Measurements from ENCODE around the gene C11orf65. TPM values are rescaled to one million over a fixed set of nuclear protein-coding genes. Genes with fewer than 3 reads are reported as not detected.

Gene C11orf65, protein sequence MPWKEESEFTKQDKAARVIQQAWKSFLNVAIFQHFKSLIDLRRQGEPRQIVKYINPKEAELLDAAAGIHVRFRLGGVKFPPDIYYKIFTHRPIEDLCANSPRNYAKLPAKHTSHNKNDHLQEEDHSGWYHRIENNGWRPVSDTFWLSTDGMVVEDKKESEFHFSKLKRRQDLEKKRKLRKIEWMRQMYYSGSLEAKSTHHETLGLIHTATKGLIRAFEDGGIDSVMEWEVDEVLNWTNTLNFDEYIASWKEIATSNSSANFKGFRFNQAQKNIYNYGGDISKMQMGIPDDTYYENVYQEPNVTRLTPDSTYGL
- 1.00 TPM for polyA plus RNA-seq (2013, experiment 1 of 2)
- polyA plus RNA-seq (2013, experiment 2 of 2) = 0.71 TPM

DNA sequence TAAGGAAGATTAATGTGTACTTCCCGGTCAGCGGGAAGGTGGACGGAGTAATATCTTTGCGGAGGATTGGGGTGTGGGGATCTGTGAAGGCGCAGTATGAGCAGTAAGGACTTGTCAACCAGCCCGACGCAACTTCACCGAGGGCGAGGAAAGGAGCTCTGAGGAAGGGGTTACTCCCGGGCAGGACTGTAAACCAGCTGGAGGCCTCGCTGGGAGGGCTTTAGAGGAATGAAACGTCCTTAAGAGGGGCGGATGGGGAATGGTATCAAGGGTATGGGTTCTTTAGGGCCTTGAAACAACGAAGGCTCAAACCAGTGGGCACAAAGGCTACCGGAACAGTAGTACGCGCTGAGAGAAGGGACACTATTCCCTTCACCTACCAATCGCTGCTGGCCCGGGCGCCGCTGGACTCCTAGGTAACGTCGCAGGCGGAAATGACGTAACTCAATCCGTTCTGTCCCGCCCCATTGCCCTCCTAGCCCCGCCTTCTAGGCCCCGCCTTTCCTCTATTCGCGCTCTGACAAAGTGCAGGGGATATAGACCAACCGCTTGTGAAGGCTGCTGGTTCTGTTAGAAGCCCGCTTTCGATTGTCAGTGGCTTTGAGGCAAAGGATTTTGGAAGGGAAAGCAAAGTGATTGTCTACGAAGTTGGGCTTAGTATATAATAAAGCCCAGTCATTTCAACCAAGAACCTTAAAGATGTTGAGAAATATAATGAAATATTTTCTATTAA lies at the start of gene C11orf65:
TSS of gene C11orf65 (minus strand) at position 439 of the 733 bp plus-strand sequence. CDS start 5,970 bp downstream, outside the sequence.
- Histone ChIP-seq H3K27ac (ENCODE audit: low read depth, low read length, severe bottlenecking) (peak within 1 kb of the TSS; percentile 98), H3K9me3 (ENCODE audit: control insufficient read depth, low read length) (no peaks in the 10 kb centered on the region), H3K36me3 (ENCODE audit: control insufficient read depth, insufficient read depth, low read length) (no peaks in the 10 kb centered on the region), H3K4me3 (ENCODE audit: extremely low read depth, insufficient read depth, low read length, poor library complexity, severe bottlenecking) (peak within 1 kb of the TSS; percentile 57), H3K4me1 (ENCODE audit: control insufficient read depth, insufficient read depth, low read length, poor library complexity, severe bottlenecking) (no peaks in the 10 kb centered on the region)
- 17 to 20% methylated on average over 23 to 26 of the region's 35 CpGs for WGBS, 2 experiments (ENCODE audit: insufficient coverage in 2 of 2)

DNA sequence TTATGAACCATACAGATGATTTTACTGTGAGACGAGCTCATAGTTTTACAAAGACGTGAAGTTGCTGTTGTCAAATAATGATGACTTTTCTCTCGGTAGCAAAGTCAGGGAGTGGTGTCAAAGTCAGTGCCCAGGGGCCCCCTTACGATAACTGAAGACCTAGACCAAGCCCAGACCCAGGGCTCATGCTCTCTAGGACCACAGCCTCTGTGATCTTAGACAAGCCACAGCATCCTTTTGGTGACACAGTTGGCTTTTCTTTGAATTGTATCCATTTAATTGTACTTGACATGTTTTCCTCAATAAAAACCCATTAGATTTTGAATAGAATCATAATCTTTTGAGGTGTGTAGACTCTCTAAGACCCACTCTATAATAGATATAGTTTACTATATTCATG lies 48.8 kb upstream of the C11orf65 start:
- Histone ChIP-seq H3K4me1 (ENCODE audit: control insufficient read depth, insufficient read depth, low read length, poor library complexity, severe bottlenecking) (no peaks in the 10 kb centered on the region), H3K9me3 (ENCODE audit: control insufficient read depth, low read length) (no peaks in the 10 kb centered on the region), H3K36me3 (ENCODE audit: control insufficient read depth, insufficient read depth, low read length) (no peaks in the 10 kb centered on the region), H3K4me3 (ENCODE audit: extremely low read depth, insufficient read depth, low read length, poor library complexity, severe bottlenecking) (no peak overlapping the region), H3K27ac (ENCODE audit: low read depth, low read length, severe bottlenecking) (no peak overlapping the region)
- 92 to 100% methylated on average over 2 to 4 of the region's 4 CpGs for WGBS, 2 experiments (ENCODE audit: insufficient coverage in 2 of 2)

DNA sequence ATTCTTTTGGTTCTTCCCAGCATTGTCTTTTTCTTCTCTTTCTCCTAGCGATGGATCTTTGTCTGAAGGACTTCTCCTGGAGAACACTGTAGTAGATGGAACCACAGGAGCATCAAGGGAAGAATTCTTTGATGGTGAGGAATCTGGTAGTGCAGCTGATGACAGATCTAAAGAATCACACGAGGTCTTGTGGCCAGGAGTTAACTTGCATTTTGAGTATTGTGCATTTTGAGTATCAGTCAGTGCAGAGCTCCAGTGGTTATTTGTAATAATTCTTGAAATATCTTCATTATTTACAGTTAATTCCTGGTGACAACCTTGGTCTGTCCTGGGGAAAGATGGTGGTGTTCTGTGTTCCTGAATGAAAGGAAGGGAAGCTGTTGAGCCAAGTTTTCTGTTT lies 45.4 kb upstream of the C11orf65 start:
- no peak overlapping the region for H3K27ac ChIP-seq (ENCODE audit: low read depth, low read length, severe bottlenecking)
- H3K4me1 ChIP-seq (ENCODE audit: control insufficient read depth, insufficient read depth, low read length, poor library complexity, severe bottlenecking) = no peaks in the 10 kb centered on the region
- no peaks in the 10 kb centered on the region for H3K36me3 ChIP-seq (ENCODE audit: control insufficient read depth, insufficient read depth, low read length)
- WGBS, 2 experiments (ENCODE audit: insufficient coverage in 2 of 2) = 83% methylated on average over 1 of the region's 2 CpGs; no CpG with 5 or more reads in 1 of the 2 experiments
- no peak overlapping the region for H3K4me3 ChIP-seq (ENCODE audit: extremely low read depth, insufficient read depth, low read length, poor library complexity, severe bottlenecking)
- peaks cover 3% of the 10 kb centered on the region for H3K9me3 ChIP-seq (ENCODE audit: control insufficient read depth, low read length)

DNA sequence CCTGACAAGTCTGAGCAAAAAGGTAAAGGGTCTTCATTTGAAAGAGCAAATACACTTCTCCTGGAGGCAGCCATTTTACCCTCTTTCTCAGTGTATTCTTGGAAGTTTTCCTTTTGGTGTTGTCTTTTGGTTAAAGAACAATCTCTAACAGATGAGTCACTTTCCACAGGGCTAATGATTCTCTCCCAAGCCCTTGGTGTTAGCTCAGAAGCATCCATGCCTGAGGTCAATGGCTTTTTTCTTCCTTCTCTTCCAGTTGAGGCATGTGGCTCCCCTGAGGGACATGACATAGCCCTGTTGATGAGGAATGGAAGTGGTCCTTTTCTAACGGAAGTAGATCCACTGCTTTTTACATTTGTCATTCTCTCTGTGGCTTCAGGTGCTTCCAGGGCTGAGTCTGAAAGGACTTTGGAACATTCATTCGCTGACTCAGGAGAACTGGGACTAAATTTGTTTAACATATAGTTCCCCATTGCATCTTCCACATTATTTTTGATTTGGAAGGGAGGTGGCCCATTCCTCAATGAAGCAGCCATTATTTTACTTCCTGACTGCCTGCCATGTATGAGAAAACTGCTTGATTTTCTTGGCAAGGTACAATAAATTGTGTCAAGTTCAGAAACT lies 44.6 kb upstream of the C11orf65 start:
- H3K36me3 ChIP-seq (ENCODE audit: control insufficient read depth, insufficient read depth, low read length) = no peaks in the 10 kb centered on the region
- no peak overlapping the region for H3K4me3 ChIP-seq (ENCODE audit: extremely low read depth, insufficient read depth, low read length, poor library complexity, severe bottlenecking)
- no peak overlapping the region for H3K27ac ChIP-seq (ENCODE audit: low read depth, low read length, severe bottlenecking)
- H3K9me3 ChIP-seq (ENCODE audit: control insufficient read depth, low read length) = peaks cover 3% of the 10 kb centered on the region
- no peaks in the 10 kb centered on the region for H3K4me1 ChIP-seq (ENCODE audit: control insufficient read depth, insufficient read depth, low read length, poor library complexity, severe bottlenecking)
- WGBS, 2 experiments (ENCODE audit: insufficient coverage in 2 of 2) = 71 to 100% methylated on average over 1 of the region's 2 CpGs

DNA sequence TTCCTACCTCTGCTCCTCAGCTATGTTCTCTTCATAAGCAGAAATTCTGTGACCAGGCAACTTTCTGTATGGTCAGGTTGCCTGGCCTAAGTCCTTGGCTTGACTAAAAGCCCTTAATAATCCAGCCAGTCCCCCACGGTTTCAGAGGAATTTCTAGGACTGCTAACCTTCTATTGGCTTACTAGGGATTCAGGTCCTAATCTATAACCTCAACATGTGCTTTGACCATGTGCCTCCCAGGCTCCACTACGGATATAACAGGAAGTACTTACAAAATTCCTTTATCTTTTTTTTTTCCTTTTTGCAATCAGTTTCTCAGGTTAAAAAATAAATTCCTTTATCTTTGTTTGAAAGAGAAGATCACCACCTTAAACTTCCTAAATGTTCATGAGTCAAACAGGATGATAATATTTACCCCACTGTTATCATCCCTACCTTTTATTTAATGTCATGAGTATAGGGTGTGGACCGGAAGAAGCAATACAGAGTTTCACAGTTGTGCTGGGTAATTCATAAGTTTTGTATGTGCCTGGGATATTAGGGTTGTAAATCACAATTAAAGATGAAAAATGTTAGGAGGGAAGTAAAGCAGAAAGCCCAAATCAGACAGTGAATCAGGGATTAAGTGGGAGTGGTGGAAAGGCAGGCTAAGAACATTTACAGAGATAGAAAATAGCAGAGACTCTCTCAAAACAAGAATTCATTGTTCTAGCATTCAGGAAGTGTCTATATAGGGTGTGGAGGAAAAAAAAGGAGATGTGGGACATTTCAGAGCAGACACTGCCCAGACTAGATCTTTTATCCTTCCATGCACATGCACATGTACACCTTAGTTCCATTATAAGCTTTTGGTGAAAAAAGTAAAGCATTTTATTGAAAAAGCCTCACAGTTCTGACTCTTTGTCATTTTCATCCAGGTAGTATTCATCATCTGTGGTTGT lies 41.6 kb upstream of the C11orf65 start:
- WGBS, 2 experiments (ENCODE audit: insufficient coverage in 2 of 2) = 80 to 85% methylated on average over 2 of the region's 3 CpGs
- no peak overlapping the region for H3K4me3 ChIP-seq (ENCODE audit: extremely low read depth, insufficient read depth, low read length, poor library complexity, severe bottlenecking)

DNA sequence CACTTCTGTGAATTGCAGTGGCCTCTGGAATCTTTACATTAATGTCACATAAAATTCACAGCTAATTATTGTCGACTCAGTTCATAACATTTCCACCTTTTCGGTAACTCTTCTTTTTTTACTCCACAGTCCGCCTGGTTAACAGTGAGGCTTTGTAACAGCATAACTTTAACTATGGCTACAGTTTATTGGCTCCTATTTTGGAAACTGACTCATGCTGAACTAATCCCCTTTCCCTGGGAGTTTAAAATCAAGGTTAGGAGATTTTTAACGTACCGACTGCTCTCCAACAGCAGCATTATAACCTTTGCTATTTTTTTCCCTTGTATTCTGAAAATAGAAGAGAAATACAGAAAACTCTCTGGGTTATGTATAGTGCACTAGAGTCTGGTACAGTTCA lies 34.1 kb upstream of the C11orf65 start:
- Histone ChIP-seq H3K36me3 (ENCODE audit: control insufficient read depth, insufficient read depth, low read length) (no peaks in the 10 kb centered on the region), H3K4me1 (ENCODE audit: control insufficient read depth, insufficient read depth, low read length, poor library complexity, severe bottlenecking) (peaks cover 28% of the 10 kb centered on the region), H3K27ac (ENCODE audit: low read depth, low read length, severe bottlenecking) (no peak overlapping the region), H3K9me3 (ENCODE audit: control insufficient read depth, low read length) (no peaks in the 10 kb centered on the region), H3K4me3 (ENCODE audit: extremely low read depth, insufficient read depth, low read length, poor library complexity, severe bottlenecking) (no peak overlapping the region)
- WGBS, 2 experiments (ENCODE audit: insufficient coverage in 2 of 2) = 94 to 100% methylated on average over 1 to 3 of the region's 5 CpGs

More for the DNA sequence above, 41.6 kb upstream of the C11orf65 start:
- peaks cover 3% of the 10 kb centered on the region for H3K9me3 ChIP-seq (ENCODE audit: control insufficient read depth, low read length)
- no peaks in the 10 kb centered on the region for H3K4me1 ChIP-seq (ENCODE audit: control insufficient read depth, insufficient read depth, low read length, poor library complexity, severe bottlenecking)
- no peaks in the 10 kb centered on the region for H3K36me3 ChIP-seq (ENCODE audit: control insufficient read depth, insufficient read depth, low read length)
- no peak overlapping the region for H3K27ac ChIP-seq (ENCODE audit: low read depth, low read length, severe bottlenecking)

DNA sequence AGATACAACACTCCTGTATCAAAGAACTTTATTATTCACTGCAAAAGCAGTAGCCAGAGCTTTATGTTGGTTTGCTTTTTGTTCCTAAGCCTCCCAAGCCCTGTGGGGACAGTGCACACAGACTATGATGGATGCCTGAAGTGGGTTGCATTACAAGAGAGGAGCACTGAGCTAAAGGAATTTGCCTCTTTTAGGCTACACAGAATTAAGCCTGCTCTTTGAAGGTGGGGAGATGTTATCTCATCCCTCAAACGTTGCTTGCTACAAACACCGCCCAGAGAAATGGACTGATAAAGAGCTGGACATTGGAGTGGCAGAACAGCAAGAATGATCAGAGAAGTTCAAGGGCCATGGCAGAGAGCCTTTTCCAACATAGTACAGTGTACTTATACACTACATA lies 33.4 kb upstream of the C11orf65 start:
- H3K4me3 ChIP-seq (ENCODE audit: extremely low read depth, insufficient read depth, low read length, poor library complexity, severe bottlenecking) = no peak overlapping the region
- peaks cover 32% of the 10 kb centered on the region for H3K4me1 ChIP-seq (ENCODE audit: control insufficient read depth, insufficient read depth, low read length, poor library complexity, severe bottlenecking)
- no peaks in the 10 kb centered on the region for H3K36me3 ChIP-seq (ENCODE audit: control insufficient read depth, insufficient read depth, low read length)
- no CpG with 5 or more reads among the region's 2 CpGs for WGBS, 2 experiments (ENCODE audit: insufficient coverage in 2 of 2)
- no peak overlapping the region for H3K27ac ChIP-seq (ENCODE audit: low read depth, low read length, severe bottlenecking)
- H3K9me3 ChIP-seq (ENCODE audit: control insufficient read depth, low read length) = no peaks in the 10 kb centered on the region

DNA sequence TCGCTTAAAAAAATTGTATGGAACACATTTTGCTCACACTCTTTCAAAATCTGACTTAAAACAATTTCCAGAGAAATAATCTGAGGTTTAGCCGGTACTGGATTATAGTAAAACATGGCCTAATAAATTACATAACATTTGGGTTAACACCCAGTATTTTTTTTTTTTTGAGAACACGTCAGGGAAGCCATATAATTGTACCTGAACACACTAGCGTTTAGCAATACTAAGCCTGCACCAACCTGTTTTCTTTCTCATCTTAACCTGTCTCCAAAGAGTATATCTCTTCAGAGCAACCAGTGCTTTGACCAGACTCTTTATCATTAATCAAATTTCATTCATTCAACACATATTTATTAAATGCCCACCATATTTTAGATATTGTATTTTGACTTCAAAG lies 32.8 kb upstream of the C11orf65 start:
- Histone ChIP-seq H3K36me3 (ENCODE audit: control insufficient read depth, insufficient read depth, low read length) (no peaks in the 10 kb centered on the region), H3K4me3 (ENCODE audit: extremely low read depth, insufficient read depth, low read length, poor library complexity, severe bottlenecking) (no peak overlapping the region), H3K9me3 (ENCODE audit: control insufficient read depth, low read length) (no peaks in the 10 kb centered on the region), H3K4me1 (ENCODE audit: control insufficient read depth, insufficient read depth, low read length, poor library complexity, severe bottlenecking) (peaks cover 32% of the 10 kb centered on the region), H3K27ac (ENCODE audit: low read depth, low read length, severe bottlenecking) (no peak overlapping the region)
- WGBS, 2 experiments (ENCODE audit: insufficient coverage in 2 of 2) = 83 to 88% methylated on average over 2 of the region's 4 CpGs

DNA sequence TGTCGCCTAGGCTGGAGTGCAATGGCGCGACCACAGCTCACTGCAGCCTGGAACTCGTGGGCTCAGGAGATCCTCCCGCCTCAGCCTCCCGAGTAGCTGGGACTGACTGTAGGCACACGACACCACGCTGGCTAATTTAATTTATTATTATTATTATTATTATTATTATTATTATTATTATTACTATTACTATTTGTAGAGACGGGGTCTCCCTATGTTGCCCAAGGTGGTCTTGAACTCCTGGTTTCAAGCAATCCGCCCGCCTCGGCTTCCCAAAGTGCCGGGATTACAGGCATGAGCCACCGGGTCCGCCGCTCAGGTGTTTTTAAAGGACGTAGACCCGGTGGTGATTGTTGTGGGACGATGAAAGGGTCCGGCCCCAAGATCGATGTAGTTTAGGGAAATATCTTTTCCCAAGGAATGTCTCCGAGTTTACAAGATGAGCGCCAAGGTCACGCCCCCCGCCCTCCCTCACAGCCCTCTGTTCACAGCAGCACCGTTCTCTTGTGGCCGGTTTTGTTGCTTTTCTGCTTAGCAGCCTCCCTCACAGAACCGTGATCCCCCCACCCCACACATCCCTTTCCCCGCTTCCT lies 31.6 kb upstream of the C11orf65 start:
- 90 to 96% methylated on average over 14 to 18 of the region's 29 CpGs for WGBS, 2 experiments (ENCODE audit: insufficient coverage in 2 of 2)
- H3K36me3 ChIP-seq (ENCODE audit: control insufficient read depth, insufficient read depth, low read length) = no peaks in the 10 kb centered on the region
- H3K27ac ChIP-seq (ENCODE audit: low read depth, low read length, severe bottlenecking) = peak overlapping the region; percentile 98
- H3K9me3 ChIP-seq (ENCODE audit: control insufficient read depth, low read length) = no peaks in the 10 kb centered on the region
- peaks cover 32% of the 10 kb centered on the region for H3K4me1 ChIP-seq (ENCODE audit: control insufficient read depth, insufficient read depth, low read length, poor library complexity, severe bottlenecking)
- H3K4me3 ChIP-seq (ENCODE audit: extremely low read depth, insufficient read depth, low read length, poor library complexity, severe bottlenecking) = peak overlapping the region; percentile 58

Measured in mesodermal cell (in vitro differentiated cells).